ENCODE results near the gene SMS. TPM values are rescaled to one million over a fixed set of nuclear protein-coding genes. Genes with fewer than 3 reads are reported as not detected.
A peak's percentile ranks its signal among the peaks of the same experiment; 100 is the strongest.

SMS gene
- total RNA-seq, 1 experiment from 2014 or later: 218 TPM

GRCh38 chrX:22037225-22037624, 96.7 kb downstream of the SMS start:
- ChIA-PET CTCF (no interaction called here), POLR2A (ENCODE audit: unreplicated experiment) (no interaction called here)
- no peak overlapping the region for H3K27ac ChIP-seq
- no peak for DNase-seq
- H3K79me2 ChIP-seq (ENCODE audit: low read depth): no peaks in the 10 kb centered on the region
- no peaks in the 10 kb centered on the region for H4K20me1 ChIP-seq (ENCODE audit: insufficient read depth)
- H3K9me2 ChIP-seq (ENCODE audit: insufficient read depth): no peaks in the 10 kb centered on the region
- TF ChIP-seq EZH2 (IDR thresholded peaks at IDR 0.05; ENCODE audit: low read depth): no peak
- no peak for TF ChIP-seq CTCF (conservative IDR thresholded peaks at IDR 0.05)
- no TSS peak for BruUV-seq (replicated peaks)
- no peak overlapping the region for H3K4me2 ChIP-seq
- intact Hi-C loops (cut with micrococcal nuclease; ENCODE audit: unreplicated experiment): no loop called here
- H3K4me1 ChIP-seq (replicated peaks; ENCODE audit: insufficient read depth): peaks cover 8% of the 10 kb centered on the region; the same call in 1 of the 2 replicates
- no peak overlapping the region for H3K4me3 ChIP-seq
- no peaks in the 10 kb centered on the region for H3K27me3 ChIP-seq (ENCODE audit: insufficient read depth, low read depth)
- H3K9me3 ChIP-seq (ENCODE audit: insufficient read depth, low read depth): no peaks in the 10 kb centered on the region
- no peaks in the 10 kb centered on the region for H3F3A ChIP-seq (ENCODE audit: insufficient read depth, low read depth)
- H2AFZ ChIP-seq: no peak overlapping the region
- no peaks in the 10 kb centered on the region for H3K36me3 ChIP-seq (ENCODE audit: low read depth)

- intact Hi-C loops (cut with micrococcal nuclease; ENCODE audit: unreplicated experiment): no loop called here
- Histone ChIP-seq H3K27ac (no peak overlapping the region), H3K36me3 (ENCODE audit: low read depth) (no peaks in the 10 kb centered on the region), H3F3A (ENCODE audit: insufficient read depth, low read depth) (no peaks in the 10 kb centered on the region), H3K9me2 (ENCODE audit: insufficient read depth) (no peaks in the 10 kb centered on the region), H2AFZ (no peak overlapping the region), H3K4me2 (no peak overlapping the region), H3K4me1 (replicated peaks; ENCODE audit: insufficient read depth) (peaks cover 8% of the 10 kb centered on the region; the same call in 1 of the 2 replicates), H3K4me3 (no peak overlapping the region), H3K79me2 (ENCODE audit: low read depth) (no peaks in the 10 kb centered on the region), H3K27me3 (ENCODE audit: insufficient read depth, low read depth) (no peaks in the 10 kb centered on the region), H3K9me3 (ENCODE audit: insufficient read depth, low read depth) (no peaks in the 10 kb centered on the region), H4K20me1 (ENCODE audit: insufficient read depth) (no peaks in the 10 kb centered on the region)
- ChIA-PET POLR2A (ENCODE audit: unreplicated experiment) (interaction anchor here (0.5 kb wide), 1 partner anchor 306 kb away, joined by 26 read pairs; no protein-coding TSS in a partner anchor), CTCF (no interaction called here)
- DNase-seq: no peak
- BruUV-seq (replicated peaks): no TSS peak
- TF ChIP-seq EZH2 (IDR thresholded peaks at IDR 0.05; ENCODE audit: low read depth): no peak
- TF ChIP-seq CTCF (conservative IDR thresholded peaks at IDR 0.05): no peak
Measured at GRCh38 chrX:22037911-22038537, 97.5 kb downstream of the SMS start.

- no TSS peak for BruUV-seq (replicated peaks)
- Histone ChIP-seq H3K79me2 (ENCODE audit: low read depth) (no peaks in the 10 kb centered on the region), H4K20me1 (ENCODE audit: insufficient read depth) (no peaks in the 10 kb centered on the region), H3K4me3 (no peak overlapping the region), H3K36me3 (ENCODE audit: low read depth) (no peaks in the 10 kb centered on the region), H3K4me1 (replicated peaks; ENCODE audit: insufficient read depth) (peaks cover 8% of the 10 kb centered on the region; the same call in 1 of the 2 replicates), H3K4me2 (0 out of 2 replicates have a peak overlapping the region, but pooled peaks have one; percentile 34), H3F3A (ENCODE audit: insufficient read depth, low read depth) (no peaks in the 10 kb centered on the region), H2AFZ (no peak overlapping the region), H3K9me3 (ENCODE audit: insufficient read depth, low read depth) (no peaks in the 10 kb centered on the region), H3K9me2 (ENCODE audit: insufficient read depth) (no peaks in the 10 kb centered on the region), H3K27ac (peak overlapping the region; percentile 37), H3K27me3 (ENCODE audit: insufficient read depth, low read depth) (no peaks in the 10 kb centered on the region)
- ChIA-PET CTCF (no interaction called here), POLR2A (ENCODE audit: unreplicated experiment) (no interaction called here)
- no peak for DNase-seq
- TF ChIP-seq CTCF (conservative IDR thresholded peaks at IDR 0.05) (no peak), EZH2 (IDR thresholded peaks at IDR 0.05; ENCODE audit: low read depth) (no peak)
- intact Hi-C loops (cut with micrococcal nuclease; ENCODE audit: unreplicated experiment): no loop called here
Measured at GRCh38 chrX:22039541-22039940, 99.0 kb downstream of the SMS start.
